SK-N-SH (cell line): ENCODE measurements around the gene GADL1. TPM values are rescaled to one million over a fixed set of nuclear protein-coding genes. Genes with fewer than 3 reads are reported as not detected.

Source experiments
- CTCF ChIA-PET: fragments of 300-600, 350-600 bp; formaldehyde crosslinking; extraction: SDS; loops from one replicate; lab custom pipeline; 2021; lab: Yijun Ruan, JAX
- POLR2A ChIA-PET: fragments of 350-600 bp; sonication (Branson Sonifier 250); formaldehyde crosslinking; extraction: SDS; loops from one replicate; lab custom pipeline; 2020; ENCODE audit warnings: antibody characterized with exemption, inconsistent platforms; lab: Yijun Ruan, JAX
- DNase-seq: peaks from one replicate; pipeline ENCODE4 v3.0.0; 2012
- H2AFZ ChIP-seq: fragments of 200-600 bp; sonication (generic); 2 replicates; pipeline ENCODE4 v1.8.1; 2016; ENCODE audit warnings: antibody characterized with exemption, mild to moderate bottlenecking, low read depth
- H3F3A ChIP-seq: fragments of 200-600 bp; sonication (generic); replicated peaks from 2 replicates; pipeline ENCODE3; 2016; ENCODE audit warnings: antibody characterized with exemption, mild to moderate bottlenecking; ENCODE audit not compliant: insufficient read depth
- H3K27ac ChIP-seq, 2 experiments: fragments of 200-500 bp in 1 of 2; fragments of 200-600 bp in 1 of 2; sonication (Bioruptor generic) in 1 of 2; sonication (generic), shearing (Covaris generic) in 1 of 2; 2 replicates each; pipeline versions ENCODE4 v1.5.1 to v1.6.1; 2014 to 2016; ENCODE audit warnings: low read depth in 2 of 2, inconsistent platforms in 1 of 2, low read length in 1 of 2, mild to moderate bottlenecking in 1 of 2, mixed read lengths in 1 of 2
- H3K27me3 ChIP-seq: fragments of 200-600 bp; sonication (generic), shearing (Covaris generic); 2 replicates; pipeline ENCODE4 v1.6.1; 2016; ENCODE audit warnings: mixed run types; ENCODE audit not compliant: insufficient read depth
- H3K36me3 ChIP-seq, 2 experiments: fragments of 200-500 bp in 1 of 2; fragments of 200-600 bp in 1 of 2; sonication (Bioruptor generic) in 1 of 2; sonication (generic) in 1 of 2; replicated peaks in 1 of 2; 2 replicates each; pipeline versions ENCODE3 to v1.5.1; 2014 to 2016; ENCODE audit warnings: low read length in 1 of 2, mild to moderate bottlenecking in 1 of 2; ENCODE audit not compliant: insufficient read depth in 2 of 2, control insufficient read depth in 1 of 2
- H3K4me1 ChIP-seq, 2 experiments: fragments of 200-500 bp in 1 of 2; fragments of 200-600 bp in 1 of 2; sonication (Bioruptor generic) in 1 of 2; sonication (generic), shearing (Covaris generic) in 1 of 2; 2 replicates each; pipeline versions ENCODE4 v1.5.1 to v1.6.1; 2014 to 2016; ENCODE audit warnings: low read depth in 1 of 2, low read length in 1 of 2, mixed run types in 1 of 2; ENCODE audit not compliant: insufficient read depth in 2 of 2, control insufficient read depth in 1 of 2
- H3K4me2 ChIP-seq: fragments of 200-600 bp; sonication (generic), shearing (Covaris generic); 2 replicates; pipeline ENCODE4 v1.6.1; 2017; ENCODE audit warnings: mixed run types
- H3K4me3 ChIP-seq, 2 experiments: fragments of 200-500 bp in 1 of 2; fragments of 200-600 bp in 1 of 2; sonication (Bioruptor generic) in 1 of 2; sonication (generic), shearing (Covaris generic) in 1 of 2; 2 replicates each; pipeline versions ENCODE4 v1.5.1 to v1.8.1; 2014 to 2016; ENCODE audit warnings: low read depth in 2 of 2, inconsistent platforms in 1 of 2, low read length in 1 of 2, mild to moderate bottlenecking in 1 of 2, mixed read lengths in 1 of 2, moderate library complexity in 1 of 2
- H3K79me2 ChIP-seq: fragments of 200-600 bp; sonication (generic); 2 replicates; pipeline ENCODE4 v1.8.1; 2017; ENCODE audit warnings: mild to moderate bottlenecking; ENCODE audit not compliant: insufficient read depth
- H3K9ac ChIP-seq: fragments of 200-600 bp; sonication (generic); 2 replicates; pipeline ENCODE4 v1.6.1; 2017; ENCODE audit warnings: mixed run types
- H3K9me2 ChIP-seq: fragments of 200-600 bp; sonication (generic); 2 replicates; pipeline ENCODE4 v1.6.1; 2017; ENCODE audit warnings: mixed run types
- H3K9me3 ChIP-seq: fragments of 200-600 bp; sonication (generic); 2 replicates; pipeline ENCODE4 v1.6.1; 2017; ENCODE audit warnings: mixed run types, mild to moderate bottlenecking, moderate library complexity
- H4K20me1 ChIP-seq: fragments of 200-600 bp; sonication (generic); 2 replicates; pipeline ENCODE4 v1.6.1; 2017; ENCODE audit warnings: mild to moderate bottlenecking, mixed run types; ENCODE audit not compliant: insufficient read depth
- CTCF ChIP-seq: fragments of 200-600 bp; sonication (generic); IDR thresholded peaks from 2 replicates; pipeline ENCODE4 v1.6.1; 2017; ENCODE audit warnings: antibody characterized with exemption, mild to moderate bottlenecking, moderate library complexity
- ELF1 ChIP-seq: IDR thresholded peaks from 2 replicates; pipeline ENCODE4 v1.4.0; 2012
- EP300 ChIP-seq, 2 experiments: IDR thresholded peaks; 2 replicates each; pipeline versions ENCODE4 v1.4.0 to v1.6.1; 2012; ENCODE audit warnings: borderline replicate concordance in 1 of 2, low read depth in 1 of 2, low read length in 1 of 2
- FOSL2 ChIP-seq: IDR thresholded peaks from 2 replicates; pipeline ENCODE4 v1.4.0; 2012; ENCODE audit warnings: low read depth, mild to moderate bottlenecking, moderate library complexity, borderline replicate concordance
- FOXJ3 ChIP-seq: sonication (generic); formaldehyde crosslinking; IDR thresholded peaks from 2 replicates; pipeline ENCODE4 v1.5.1; 2020; ENCODE audit warnings: mild to moderate bottlenecking, missing genetic modification reagents
- GATA2 ChIP-seq: sonication (generic); formaldehyde crosslinking; IDR thresholded peaks from 2 replicates; pipeline ENCODE4 v1.5.0; 2020; ENCODE audit warnings: mild to moderate bottlenecking, missing genetic modification reagents
- IRF3 ChIP-seq: fragments of 150-350 bp; IDR thresholded peaks from 2 replicates; pipeline ENCODE4 v1.6.1; 2016; ENCODE audit warnings: mild to moderate bottlenecking, low read depth, low read length
- JUND ChIP-seq: IDR thresholded peaks from 2 replicates; pipeline ENCODE4 v1.4.0; 2012
- MAX ChIP-seq: IDR thresholded peaks from 2 replicates; pipeline ENCODE4 v1.4.0; 2012; ENCODE audit warnings: low read depth
- MXI1 ChIP-seq: IDR thresholded peaks from 2 replicates; pipeline ENCODE4 v1.6.1; 2012; ENCODE audit warnings: mild to moderate bottlenecking, low read depth, low read length, improper control_type of control experiment
- NFIC ChIP-seq: IDR thresholded peaks from 2 replicates; pipeline ENCODE4 v1.4.0; 2012; ENCODE audit warnings: borderline replicate concordance
- POLR2AphosphoS5 ChIP-seq: IDR thresholded peaks from 2 replicates; pipeline ENCODE4 v1.6.1; 2012; ENCODE audit warnings: low read depth, low read length
- RAD21 ChIP-seq: IDR thresholded peaks from 2 replicates; pipeline ENCODE4 v1.6.1; 2012; ENCODE audit warnings: mild to moderate bottlenecking, low read length
- SMC3 ChIP-seq: IDR thresholded peaks from 2 replicates; pipeline ENCODE4 v1.6.1; 2012; ENCODE audit warnings: low read depth, low read length, improper control_type of control experiment
- WGBS: methylation state at CpG from one replicate; pipeline ENCODE4 v1.1.6; 2017; ENCODE audit warnings: low lambda C conversion rate; 5-methylcytosine and 5-hydroxymethylcytosine counted together
- polyA plus RNA-seq, 3 experiments: library from polyadenylated mRNA; depleted of rRNA; stranded (reverse); fragments of >200 nt; gene quantifications; 2 replicates each; pipeline ENCODE4 v1.2.3, GENCODE V29; 2012

Gene GADL1
- polyA plus RNA-seq, 1 of the 3 experiments (the other 2 are of a cell fraction): not detected

GRCh38 chr3:30751610-30752299 is 142.7 kb downstream of the GADL1 start:
- ChIA-PET POLR2A (no interaction called here), CTCF (interaction anchor here (0.6 to 5.6 kb wide), 27 partner anchors 8 to 1837 kb away, joined by 3 to 38 read pairs (median 4); no protein-coding TSS in a partner anchor)
- Histone ChIP-seq H3K36me3 (no peaks in the 10 kb centered on the region), H3K9ac (no peak overlapping the region), H3K27me3 (no peaks in the 10 kb centered on the region), H3K4me2 (no peak overlapping the region), H3K79me2 (no peaks in the 10 kb centered on the region), H3F3A (no peaks in the 10 kb centered on the region), H2AFZ (peak overlapping the region; percentile 58; the same call in 1 of the 2 replicates), H3K27ac (no peak overlapping the region), H3K4me3 (no peak overlapping the region), H3K9me3 (no peaks in the 10 kb centered on the region), H4K20me1 (no peaks in the 10 kb centered on the region), H3K4me1 (peaks cover 0 to 29% of the 10 kb centered on the region in 2 experiments; a peak in 2 of 4 replicates), H3K9me2 (no peaks in the 10 kb centered on the region)
- DNase-seq: peak; percentile 24
- TF ChIP-seq CTCF: peak; percentile 69
- TF ChIP-seq JUND: no peak
- TF ChIP-seq FOSL2: no peak
- TF ChIP-seq EP300 (IDR thresholded peaks at IDR 0.05; ENCODE audit: borderline replicate concordance in 1 of 2, low read depth in 1 of 2, low read length in 1 of 2): no peak
- TF ChIP-seq RAD21: peak; percentile 84
- TF ChIP-seq SMC3: peak; percentile 61
- TF ChIP-seq POLR2AphosphoS5: no peak
- TF ChIP-seq ELF1: no peak
- no peak for TF ChIP-seq GATA2 (CRISPR knock-in tag)
- no peak for TF ChIP-seq IRF3
- no peak for TF ChIP-seq MXI1
- no peak for TF ChIP-seq FOXJ3
- 53% methylated on average over 11 of the region's 11 CpGs for WGBS

- DNase-seq: no peak
- TF ChIP-seq CTCF: no peak
- TF ChIP-seq NFIC: no peak
- TF ChIP-seq MAX: no peak
- H3K36me3 ChIP-seq: no peaks in the 10 kb centered on the region
- no peak overlapping the region for H3K9ac ChIP-seq
- WGBS: 82% methylated on average over 7 of the region's 7 CpGs
- no peak overlapping the region for H3K4me2 ChIP-seq
- no peaks in the 10 kb centered on the region for H3K79me2 ChIP-seq
- no peaks in the 10 kb centered on the region for H3K9me2 ChIP-seq
- H2AFZ ChIP-seq: no peak overlapping the region
- H3K27ac ChIP-seq: no peak overlapping the region
- ChIA-PET POLR2A (no interaction called here), CTCF (interaction anchor here (0.6 to 5.6 kb wide), 14 partner anchors 8 to 1837 kb away, joined by 3 to 38 read pairs (median 4); no protein-coding TSS in a partner anchor)
- no peaks in the 10 kb centered on the region for H4K20me1 ChIP-seq
- peaks cover 0 to 29% of the 10 kb centered on the region in 2 experiments; a peak in 2 of 4 replicates for H3K4me1 ChIP-seq
- no peaks in the 10 kb centered on the region for H3K27me3 ChIP-seq
- H3K4me3 ChIP-seq: no peak overlapping the region
- H3F3A ChIP-seq: no peaks in the 10 kb centered on the region
- H3K9me3 ChIP-seq: no peaks in the 10 kb centered on the region
Measured at GRCh38 chr3:30750967-30751366, 143.5 kb downstream of the GADL1 start.
